ENCODE results near the gene CDKL1.

DNA sequence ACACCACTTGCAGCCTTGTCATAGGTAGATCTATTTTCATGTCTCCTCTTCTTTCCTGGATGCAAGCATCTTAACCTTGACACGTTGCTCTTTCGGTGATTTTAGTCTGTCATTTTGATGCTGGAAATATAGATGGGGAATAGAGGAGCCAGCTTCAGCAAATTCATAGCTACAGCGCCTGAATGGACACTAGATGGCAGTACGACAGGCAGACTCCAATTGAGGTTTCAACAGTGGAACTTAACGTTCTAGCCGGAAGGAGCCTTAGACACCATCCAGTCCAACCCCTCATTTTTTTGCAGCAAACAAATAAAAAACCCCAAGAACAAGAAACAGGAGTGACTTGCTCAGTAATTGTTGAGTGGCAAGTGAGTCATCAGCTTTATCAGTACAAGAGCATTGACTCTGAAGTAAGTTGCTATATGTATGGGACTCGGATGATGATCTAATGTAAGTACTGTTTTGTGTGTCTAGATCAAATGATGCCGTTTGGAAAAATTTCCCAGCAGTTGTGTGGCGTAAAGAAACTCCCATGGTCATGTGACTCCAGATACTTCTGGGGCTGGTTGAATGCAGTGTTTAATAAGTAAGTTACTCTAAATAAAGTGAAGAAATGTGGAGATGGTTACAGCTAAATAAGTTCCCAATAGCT, 75.5 kb downstream of the CDKL1 start:
- TF ChIP-seq, protein P1, sequence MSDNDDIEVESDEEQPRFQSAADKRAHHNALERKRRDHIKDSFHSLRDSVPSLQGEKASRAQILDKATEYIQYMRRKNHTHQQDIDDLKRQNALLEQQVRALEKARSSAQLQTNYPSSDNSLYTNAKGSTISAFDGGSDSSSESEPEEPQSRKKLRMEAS (IDR thresholded peaks at IDR 0.05; ENCODE audit: low read depth) = no peak
- TF ChIP-seq FOXJ3 (CRISPR knock-in tag; IDR thresholded peaks at IDR 0.05) = no peak
- TF ChIP-seq, protein P2, sequence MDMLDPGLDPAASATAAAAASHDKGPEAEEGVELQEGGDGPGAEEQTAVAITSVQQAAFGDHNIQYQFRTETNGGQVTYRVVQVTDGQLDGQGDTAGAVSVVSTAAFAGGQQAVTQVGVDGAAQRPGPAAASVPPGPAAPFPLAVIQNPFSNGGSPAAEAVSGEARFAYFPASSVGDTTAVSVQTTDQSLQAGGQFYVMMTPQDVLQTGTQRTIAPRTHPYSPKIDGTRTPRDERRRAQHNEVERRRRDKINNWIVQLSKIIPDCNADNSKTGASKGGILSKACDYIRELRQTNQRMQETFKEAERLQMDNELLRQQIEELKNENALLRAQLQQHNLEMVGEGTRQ (IDR thresholded peaks at IDR 0.05; ENCODE audit: borderline replicate concordance, low read depth, low read length) = no peak
- peak; percentile 90 for TF ChIP-seq SMC3 (IDR thresholded peaks at IDR 0.05; ENCODE audit: low read depth, low read length)
- TF ChIP-seq, protein P3, sequence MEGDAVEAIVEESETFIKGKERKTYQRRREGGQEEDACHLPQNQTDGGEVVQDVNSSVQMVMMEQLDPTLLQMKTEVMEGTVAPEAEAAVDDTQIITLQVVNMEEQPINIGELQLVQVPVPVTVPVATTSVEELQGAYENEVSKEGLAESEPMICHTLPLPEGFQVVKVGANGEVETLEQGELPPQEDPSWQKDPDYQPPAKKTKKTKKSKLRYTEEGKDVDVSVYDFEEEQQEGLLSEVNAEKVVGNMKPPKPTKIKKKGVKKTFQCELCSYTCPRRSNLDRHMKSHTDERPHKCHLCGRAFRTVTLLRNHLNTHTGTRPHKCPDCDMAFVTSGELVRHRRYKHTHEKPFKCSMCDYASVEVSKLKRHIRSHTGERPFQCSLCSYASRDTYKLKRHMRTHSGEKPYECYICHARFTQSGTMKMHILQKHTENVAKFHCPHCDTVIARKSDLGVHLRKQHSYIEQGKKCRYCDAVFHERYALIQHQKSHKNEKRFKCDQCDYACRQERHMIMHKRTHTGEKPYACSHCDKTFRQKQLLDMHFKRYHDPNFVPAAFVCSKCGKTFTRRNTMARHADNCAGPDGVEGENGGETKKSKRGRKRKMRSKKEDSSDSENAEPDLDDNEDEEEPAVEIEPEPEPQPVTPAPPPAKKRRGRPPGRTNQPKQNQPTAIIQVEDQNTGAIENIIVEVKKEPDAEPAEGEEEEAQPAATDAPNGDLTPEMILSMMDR (IDR thresholded peaks at IDR 0.05) = peak; percentile 96
- TF ChIP-seq, protein P4, sequence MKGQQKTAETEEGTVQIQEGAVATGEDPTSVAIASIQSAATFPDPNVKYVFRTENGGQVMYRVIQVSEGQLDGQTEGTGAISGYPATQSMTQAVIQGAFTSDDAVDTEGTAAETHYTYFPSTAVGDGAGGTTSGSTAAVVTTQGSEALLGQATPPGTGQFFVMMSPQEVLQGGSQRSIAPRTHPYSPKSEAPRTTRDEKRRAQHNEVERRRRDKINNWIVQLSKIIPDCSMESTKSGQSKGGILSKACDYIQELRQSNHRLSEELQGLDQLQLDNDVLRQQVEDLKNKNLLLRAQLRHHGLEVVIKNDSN (IDR thresholded peaks at IDR 0.05; ENCODE audit: borderline replicate concordance, low read depth) = peak; percentile 86
- TF ChIP-seq POLR2AphosphoS5 (IDR thresholded peaks at IDR 0.05; ENCODE audit: low read depth, low read length) = peak; percentile 23; the same call in 1 of the 2 replicates
- no peak for TF ChIP-seq NFIC (IDR thresholded peaks at IDR 0.05; ENCODE audit: borderline replicate concordance)
- TF ChIP-seq, protein P5, sequence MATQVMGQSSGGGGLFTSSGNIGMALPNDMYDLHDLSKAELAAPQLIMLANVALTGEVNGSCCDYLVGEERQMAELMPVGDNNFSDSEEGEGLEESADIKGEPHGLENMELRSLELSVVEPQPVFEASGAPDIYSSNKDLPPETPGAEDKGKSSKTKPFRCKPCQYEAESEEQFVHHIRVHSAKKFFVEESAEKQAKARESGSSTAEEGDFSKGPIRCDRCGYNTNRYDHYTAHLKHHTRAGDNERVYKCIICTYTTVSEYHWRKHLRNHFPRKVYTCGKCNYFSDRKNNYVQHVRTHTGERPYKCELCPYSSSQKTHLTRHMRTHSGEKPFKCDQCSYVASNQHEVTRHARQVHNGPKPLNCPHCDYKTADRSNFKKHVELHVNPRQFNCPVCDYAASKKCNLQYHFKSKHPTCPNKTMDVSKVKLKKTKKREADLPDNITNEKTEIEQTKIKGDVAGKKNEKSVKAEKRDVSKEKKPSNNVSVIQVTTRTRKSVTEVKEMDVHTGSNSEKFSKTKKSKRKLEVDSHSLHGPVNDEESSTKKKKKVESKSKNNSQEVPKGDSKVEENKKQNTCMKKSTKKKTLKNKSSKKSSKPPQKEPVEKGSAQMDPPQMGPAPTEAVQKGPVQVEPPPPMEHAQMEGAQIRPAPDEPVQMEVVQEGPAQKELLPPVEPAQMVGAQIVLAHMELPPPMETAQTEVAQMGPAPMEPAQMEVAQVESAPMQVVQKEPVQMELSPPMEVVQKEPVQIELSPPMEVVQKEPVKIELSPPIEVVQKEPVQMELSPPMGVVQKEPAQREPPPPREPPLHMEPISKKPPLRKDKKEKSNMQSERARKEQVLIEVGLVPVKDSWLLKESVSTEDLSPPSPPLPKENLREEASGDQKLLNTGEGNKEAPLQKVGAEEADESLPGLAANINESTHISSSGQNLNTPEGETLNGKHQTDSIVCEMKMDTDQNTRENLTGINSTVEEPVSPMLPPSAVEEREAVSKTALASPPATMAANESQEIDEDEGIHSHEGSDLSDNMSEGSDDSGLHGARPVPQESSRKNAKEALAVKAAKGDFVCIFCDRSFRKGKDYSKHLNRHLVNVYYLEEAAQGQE (IDR thresholded peaks at IDR 0.05; ENCODE audit: low read depth, low read length) = no peak
- no peak for TF ChIP-seq YY1 (IDR thresholded peaks at IDR 0.05; ENCODE audit: low read depth)
- peak; percentile 10; the same call in 1 of the 2 replicates for TF ChIP-seq TAF1 (IDR thresholded peaks at IDR 0.05; ENCODE audit: borderline replicate concordance, low read depth, low read length)
- peak; percentile 80 for TF ChIP-seq RAD21 (IDR thresholded peaks at IDR 0.05; ENCODE audit: low read length)
- no peak for TF ChIP-seq FOXM1 (IDR thresholded peaks at IDR 0.05; ENCODE audit: low read depth)
- TF ChIP-seq NRF1 (IDR thresholded peaks at IDR 0.05; ENCODE audit: low read depth, low read length) = peak; percentile 13; the same call in 1 of the 2 replicates
